GM12874 (cell line): ENCODE data around the gene HCN1.

ENCODE experiments used
- CTCF ChIP-seq: IDR thresholded peaks from 2 replicates; pipeline ENCODE4 v1.5.1; 2011; ENCODE audit warnings: low read depth, mild to moderate bottlenecking, control low read depth, low read length, moderate library complexity; ENCODE audit not compliant: insufficient read depth

Gene HCN1

GRCh38 chr5:45252978-45253377, 443.2 kb downstream of the HCN1 start:
- TF ChIP-seq CTCF = no peak

- no peak for TF ChIP-seq CTCF
Observed at GRCh38 chr5:45252541-45252940, 443.6 kb downstream of the HCN1 start.

GRCh38 chr5:45225571-45226031, 470.6 kb downstream of the HCN1 start:
- TF ChIP-seq CTCF = no peak

GRCh38 chr5:45205403-45205961, 490.7 kb downstream of the HCN1 start:
- TF ChIP-seq CTCF = no peak
